Measurements from ENCODE around the gene UGT1A3. TPM values are rescaled to one million over a fixed set of nuclear protein-coding genes. Genes with fewer than 3 reads are reported as not detected.

The UGT1A3 gene
- total and polyA plus RNA-seq, 3 donors from 2014 or later = not detected

- Histone ChIP-seq H3K4me1 (no peaks in the 10 kb centered on the region), H3K27ac (no peak overlapping the region), H3K36me3 (ENCODE audit: low read depth, missing control alignments) (no peaks in the 10 kb centered on the region), H3K9me3 (no peaks in the 10 kb centered on the region), H3K4me3 (no peak overlapping the region), H3K27me3 (no peaks in the 10 kb centered on the region)
- DNase-seq = no peak
- intact Hi-C loops (cut with DNase I; ENCODE audit: low total_unique reads) = no loop called here
- WGBS, 2 donors = 72 to 81% methylated on average over 4 of the region's 4 CpGs
- no peak for TF ChIP-seq CTCF (IDR thresholded peaks at IDR 0.05)
- TF ChIP-seq POLR2A (IDR thresholded peaks at IDR 0.05) = no peak
These were observed 38.4 kb upstream of the UGT1A3 start for GRCh38 chr2:233690444-233690843.

GRCh38 chr2:233691443-233692433, 37.1 kb upstream of the UGT1A3 start:
- Histone ChIP-seq H3K36me3 (ENCODE audit: low read depth, missing control alignments) (no peaks in the 10 kb centered on the region), H3K27me3 (no peaks in the 10 kb centered on the region), H3K4me1 (no peaks in the 10 kb centered on the region), H3K27ac (no peak overlapping the region), H3K9me3 (no peaks in the 10 kb centered on the region), H3K4me3 (no peak overlapping the region)
- no peak for DNase-seq
- WGBS, 2 donors = 86% methylated on average over 7 to 11 of the region's 11 CpGs
- intact Hi-C loops (cut with DNase I; ENCODE audit: low total_unique reads) = no loop called here
- no peak for TF ChIP-seq POLR2A (IDR thresholded peaks at IDR 0.05)
- no peak for TF ChIP-seq CTCF (IDR thresholded peaks at IDR 0.05)

- H3K4me3 ChIP-seq = no peak within 1 kb of the TSS
- H3K9me3 ChIP-seq = no peaks in the 10 kb centered on the region
- no peak within 1 kb of the TSS for H3K27ac ChIP-seq
- no peak for TF ChIP-seq CTCF (IDR thresholded peaks at IDR 0.05)
- WGBS, 2 donors = 89% methylated on average over 4 of the region's 4 CpGs
- no peak for DNase-seq
- intact Hi-C loops (cut with DNase I; ENCODE audit: low total_unique reads) = no loop called here
- H3K4me1 ChIP-seq = no peaks in the 10 kb centered on the region
- no peaks in the 10 kb centered on the region for H3K27me3 ChIP-seq
- no peaks in the 10 kb centered on the region for H3K36me3 ChIP-seq (ENCODE audit: low read depth, missing control alignments)
These were observed 36.2 kb upstream of the UGT1A3 start, which contains the start of gene UGT1A6 for GRCh38 chr2:233692648-233693047. Gene UGT1A6 (plus strand): TSS chr2:233692890. CDS start chr2:233693005, 115 bp downstream.

GRCh38 chr2:233693963-233694362, 34.9 kb upstream of the UGT1A3 start:
- H3K36me3 ChIP-seq (ENCODE audit: low read depth, missing control alignments) = no peaks in the 10 kb centered on the region
- WGBS, 2 donors = 73 to 75% methylated on average over 6 of the region's 6 CpGs
- H3K27me3 ChIP-seq = no peaks in the 10 kb centered on the region
- no peak for DNase-seq
- no peak for TF ChIP-seq POLR2A (IDR thresholded peaks at IDR 0.05)
- no peak for TF ChIP-seq CTCF (IDR thresholded peaks at IDR 0.05)
- H3K9me3 ChIP-seq = no peaks in the 10 kb centered on the region
- intact Hi-C loops (cut with DNase I; ENCODE audit: low total_unique reads) = no loop called here
- H3K4me1 ChIP-seq = no peaks in the 10 kb centered on the region
- no peak overlapping the region for H3K4me3 ChIP-seq
- H3K27ac ChIP-seq = no peak overlapping the region
